ENCODE results near the gene H1-8. TPM values are rescaled to one million over a fixed set of nuclear protein-coding genes. Genes with fewer than 3 reads are reported as not detected.
A peak's percentile ranks its signal among the peaks of the same experiment; 100 is the strongest.

H1-8 gene
- total RNA-seq, 2 donors from 2014 or later = not detected

- TF ChIP-seq CTCF (IDR thresholded peaks at IDR 0.05) = no peak
- Histone ChIP-seq H3K4me3 (peak overlapping the region in 1 of 2 donors; percentile 27), H3K27ac (peak overlapping the region; percentile 87 to 90), H3K4me1 (peaks cover 0 to 98% of the 10 kb centered on the region in 2 donors), H3K27me3 (no peaks in the 10 kb centered on the region), H3K9me3 (no peaks in the 10 kb centered on the region), H3K36me3 (no peaks in the 10 kb centered on the region)
- DNase-seq (ENCODE audit: low spot score) = no peak
These were observed 55.0 kb downstream of the H1-8 start for GRCh38 chr3:129598000-129598381.

GRCh38 chr3:129598484-129598883, 55.5 kb downstream of the H1-8 start:
- H3K4me1 ChIP-seq = peaks cover 0 to 98% of the 10 kb centered on the region in 2 donors
- no peaks in the 10 kb centered on the region for H3K9me3 ChIP-seq
- peak overlapping the region; percentile 87 to 90 for H3K27ac ChIP-seq
- no peak for DNase-seq (ENCODE audit: low spot score)
- TF ChIP-seq CTCF (IDR thresholded peaks at IDR 0.05) = no peak
- H3K27me3 ChIP-seq = no peaks in the 10 kb centered on the region
- H3K36me3 ChIP-seq = no peaks in the 10 kb centered on the region
- H3K4me3 ChIP-seq = no peak overlapping the region

- Histone ChIP-seq H3K27me3 (no peaks in the 10 kb centered on the region), H3K9me3 (no peaks in the 10 kb centered on the region), H3K4me3 (peak overlapping the region in 1 of 2 donors; percentile 4), H3K27ac (peak overlapping the region; percentile 87 to 90), H3K4me1 (peaks cover 0 to 95% of the 10 kb centered on the region in 2 donors), H3K36me3 (no peaks in the 10 kb centered on the region)
- DNase-seq (ENCODE audit: low spot score) = no peak
- no peak for TF ChIP-seq CTCF (IDR thresholded peaks at IDR 0.05)
These were observed 56.1 kb downstream of the H1-8 start for GRCh38 chr3:129599073-129599472.

- H3K9me3 ChIP-seq = no peaks in the 10 kb centered on the region
- H3K4me3 ChIP-seq = peak overlapping the region in 1 of 2 donors; percentile 4
- peak overlapping the region; percentile 87 to 90 for H3K27ac ChIP-seq
- no peaks in the 10 kb centered on the region for H3K36me3 ChIP-seq
- no peak for TF ChIP-seq CTCF (IDR thresholded peaks at IDR 0.05)
- H3K4me1 ChIP-seq = peaks cover 0 to 95% of the 10 kb centered on the region in 2 donors
- DNase-seq (ENCODE audit: low spot score) = peak; percentile 85
- H3K27me3 ChIP-seq = no peaks in the 10 kb centered on the region
These were observed 56.6 kb downstream of the H1-8 start for GRCh38 chr3:129599607-129600006.

- Histone ChIP-seq H3K9me3 (no peaks in the 10 kb centered on the region), H3K27me3 (no peaks in the 10 kb centered on the region), H3K4me3 (peak overlapping the region in 1 of 2 donors; percentile 4), H3K27ac (peak overlapping the region; percentile 87 to 90), H3K4me1 (peaks cover 0 to 95% of the 10 kb centered on the region in 2 donors), H3K36me3 (no peaks in the 10 kb centered on the region)
- no peak for TF ChIP-seq CTCF (IDR thresholded peaks at IDR 0.05)
- no peak for DNase-seq (ENCODE audit: low spot score)
These were observed 57.4 kb downstream of the H1-8 start for GRCh38 chr3:129600348-129600747.

Other genes with a start within 250 kb of the H1-8 start
- under 1 TPM in 1 of 2 donors, not detected in 1; 0.28 TPM for gene EFCAB12, start 114.5 kb upstream of the H1-8 start, total RNA-seq
- 10 to 100 TPM; 17.8 to 26.4 TPM for gene MBD4, start 103.2 kb upstream of the H1-8 start, total RNA-seq
- gene IFT122, start 103.0 kb upstream of the H1-8 start, total RNA-seq = 10 to 100 TPM; 18.5 to 36.9 TPM
- not detected for gene RHO, start 14.5 kb upstream of the H1-8 start, total RNA-seq
- gene PLXND1, start 63.5 kb downstream of the H1-8 start, total RNA-seq = 10 to 100 TPM; 44.5 to 93.1 TPM